ENCODE results near the gene PTPRG. TPM values are rescaled to one million over a fixed set of nuclear protein-coding genes. Genes with fewer than 3 reads are reported as not detected.

The PTPRG gene
- total RNA-seq, 3 donors from 2014 or later = 28.9 to 54.7 (median 40.4) TPM

- ATAC-seq = no peak
Observed at GRCh38 chr3:61946570-61947324, 385.4 kb downstream of the PTPRG start.

GRCh38 chr3:61947456-61947855 lies 386.1 kb downstream of the PTPRG start:
- Histone ChIP-seq H3K4me1 (ENCODE audit: low read depth) (no peaks in the 10 kb centered on the region), H3K9me3 (no peaks in the 10 kb centered on the region), H3K36me3 (ENCODE audit: low read depth) (no peaks in the 10 kb centered on the region), H3K4me3 (no peak overlapping the region)
- no peak for TF ChIP-seq CTCF (IDR thresholded peaks at IDR 0.05)
- intact Hi-C loops (cut with DNase I, micrococcal nuclease) = no loop called here
- DNase-seq (no peak), ATAC-seq (no peak)

More at GRCh38 chr3:61946570-61947324, 385.4 kb downstream of the PTPRG start:
- no peak overlapping the region for H3K4me3 ChIP-seq
- intact Hi-C loops (cut with DNase I, micrococcal nuclease) = no loop called here
- no peaks in the 10 kb centered on the region for H3K36me3 ChIP-seq (ENCODE audit: low read depth)
- DNase-seq = no peak
- no peaks in the 10 kb centered on the region for H3K4me1 ChIP-seq (ENCODE audit: low read depth)
- TF ChIP-seq CTCF (IDR thresholded peaks at IDR 0.05) = no peak
- no peaks in the 10 kb centered on the region for H3K9me3 ChIP-seq

GRCh38 chr3:61948699-61949305 lies 387.4 kb downstream of the PTPRG start:
- DNase-seq (no peak), ATAC-seq (no peak)
- no peak for TF ChIP-seq CTCF (IDR thresholded peaks at IDR 0.05)
- intact Hi-C loops (cut with DNase I, micrococcal nuclease) = no loop called here
- no peaks in the 10 kb centered on the region for H3K4me1 ChIP-seq (ENCODE audit: low read depth)
- no peaks in the 10 kb centered on the region for H3K36me3 ChIP-seq (ENCODE audit: low read depth)
- H3K4me3 ChIP-seq = no peak overlapping the region
- H3K9me3 ChIP-seq = no peaks in the 10 kb centered on the region

GRCh38 chr3:61954097-61954540 lies 392.7 kb downstream of the PTPRG start:
- intact Hi-C loops (cut with DNase I, micrococcal nuclease) = no loop called here
- DNase-seq (no peak), ATAC-seq (no peak)
- Histone ChIP-seq H3K36me3 (ENCODE audit: low read depth) (no peaks in the 10 kb centered on the region), H3K9me3 (no peaks in the 10 kb centered on the region), H3K4me3 (no peak overlapping the region), H3K4me1 (ENCODE audit: low read depth) (no peaks in the 10 kb centered on the region)
- TF ChIP-seq CTCF (IDR thresholded peaks at IDR 0.05) = no peak

GRCh38 chr3:61955483-61955882 lies 394.1 kb downstream of the PTPRG start:
- no peak for TF ChIP-seq CTCF (IDR thresholded peaks at IDR 0.05)
- Histone ChIP-seq H3K4me1 (ENCODE audit: low read depth) (no peaks in the 10 kb centered on the region), H3K4me3 (no peak overlapping the region), H3K36me3 (ENCODE audit: low read depth) (no peaks in the 10 kb centered on the region), H3K9me3 (no peaks in the 10 kb centered on the region)
- ATAC-seq (no peak), DNase-seq (no peak)
- intact Hi-C loops (cut with DNase I, micrococcal nuclease) = no loop called here

All from mucosa of descending colon (tissue), 3 donors.